ENCODE results near the gene PCDHGA10.
"Not testable (repeated sequence)": the region's sequence is repeated elsewhere in the genome, so short reads cannot be mapped to it uniquely, and the experiment has no call there.

Gene PCDHGA10

GRCh38 chr5:141421489-141421855 is 8.7 kb downstream of the PCDHGA10 start:
- TF ChIP-seq CTCF (IDR thresholded peaks at IDR 0.05), result no peak
- TF ChIP-seq ZFX (IDR thresholded peaks at IDR 0.05; ENCODE audit: borderline replicate concordance), result no peak
- no peak overlapping the region for H3K27ac ChIP-seq

- no peak overlapping the region for H3K27ac ChIP-seq
- TF ChIP-seq ZFX (IDR thresholded peaks at IDR 0.05; ENCODE audit: borderline replicate concordance), result no peak
- TF ChIP-seq CTCF (IDR thresholded peaks at IDR 0.05), result no peak
Measured at GRCh38 chr5:141422742-141423291, 10.0 kb downstream of the PCDHGA10 start.

- TF ChIP-seq CTCF (IDR thresholded peaks at IDR 0.05), result no peak
- TF ChIP-seq ZFX (IDR thresholded peaks at IDR 0.05; ENCODE audit: borderline replicate concordance), result no peak
- H3K27ac ChIP-seq, result no peak overlapping the region
Measured at GRCh38 chr5:141427783-141428426, 15.1 kb downstream of the PCDHGA10 start.

- TF ChIP-seq ZFX (IDR thresholded peaks at IDR 0.05; ENCODE audit: borderline replicate concordance) (no peak), CTCF (IDR thresholded peaks at IDR 0.05) (peak; percentile 74)
Measured at GRCh38 chr5:141430332-141431113, 17.7 kb downstream of the PCDHGA10 start, which contains the start of gene PCDHGA12. Gene PCDHGA12, plus strand, starts transcription at chr5:141430507. Its CDS starts 253 bp downstream, at chr5:141430760.

GRCh38 chr5:141431286-141431685 is 18.5 kb downstream of the PCDHGA10 start:
- no peak for TF ChIP-seq ZFX (IDR thresholded peaks at IDR 0.05; ENCODE audit: borderline replicate concordance)
- no peak for TF ChIP-seq CTCF (IDR thresholded peaks at IDR 0.05)
- no peak overlapping the region for H3K27ac ChIP-seq

More at GRCh38 chr5:141430332-141431113, 17.7 kb downstream of the PCDHGA10 start, which contains the start of gene PCDHGA12:
- no peak within 1 kb of the TSS for H3K27ac ChIP-seq

- H3K27ac ChIP-seq, result not testable (repeated sequence)
Measured at GRCh38 chr5:141432308-141432707, 19.5 kb downstream of the PCDHGA10 start.

GRCh38 chr5:141432726-141433125 is 19.9 kb downstream of the PCDHGA10 start:
- H3K27ac ChIP-seq, result not testable (repeated sequence)

GRCh38 chr5:141434006-141434405 is 21.2 kb downstream of the PCDHGA10 start:
- TF ChIP-seq CTCF (IDR thresholded peaks at IDR 0.05) (no peak), ZFX (IDR thresholded peaks at IDR 0.05; ENCODE audit: borderline replicate concordance) (no peak)

More at GRCh38 chr5:141434006-141434405, 21.2 kb downstream of the PCDHGA10 start:
- H3K27ac ChIP-seq, result no peak overlapping the region

Data from 22Rv1 (cell line).